Activated T-helper 1 cell treated with anti-CD3 and anti-CD28 coated beads, Interleukin-2, amount 50 U/mL, for 16 hours (primary cell): ENCODE data around the gene FRMPD4.
"Not testable (repeated sequence)": the region's sequence is repeated elsewhere in the genome, so short reads cannot be mapped to it uniquely, and the experiment has no call there.

Experiments used
- DNase-seq, 2 donors: peaks; one replicate each; pipeline ENCODE4 v3.0.0-alpha.2; 2020; ENCODE audit warnings: low read depth in 1 of 2, low spot score in 1 of 2

Gene FRMPD4

GRCh38 chrX:12494400-12495138 lies 356.3 kb downstream of the FRMPD4 start:
- DNase-seq, result no peak

- no peak for DNase-seq
Measured at GRCh38 chrX:12496343-12496742, 358.1 kb downstream of the FRMPD4 start.

GRCh38 chrX:12497832-12498591 lies 359.7 kb downstream of the FRMPD4 start:
- no peak for DNase-seq

GRCh38 chrX:12505127-12505526 lies 366.9 kb downstream of the FRMPD4 start:
- DNase-seq, result no peak

GRCh38 chrX:12515384-12515783 lies 377.1 kb downstream of the FRMPD4 start:
- not testable (repeated sequence) for DNase-seq

- no peak for DNase-seq
Measured at GRCh38 chrX:12526306-12526705, 388.0 kb downstream of the FRMPD4 start.

GRCh38 chrX:12538096-12538495 lies 399.8 kb downstream of the FRMPD4 start:
- not testable (repeated sequence) for DNase-seq

GRCh38 chrX:12542251-12542650 lies 404.0 kb downstream of the FRMPD4 start:
- DNase-seq, result not testable (repeated sequence)

GRCh38 chrX:12548341-12548740 lies 410.1 kb downstream of the FRMPD4 start:
- no peak for DNase-seq

GRCh38 chrX:12548746-12549145 lies 410.5 kb downstream of the FRMPD4 start:
- no peak for DNase-seq

GRCh38 chrX:12554206-12554605 lies 415.9 kb downstream of the FRMPD4 start:
- DNase-seq, result no peak

GRCh38 chrX:12563121-12563520 lies 424.8 kb downstream of the FRMPD4 start:
- DNase-seq, result no peak

- no peak for DNase-seq
Measured at GRCh38 chrX:12564221-12564620, 425.9 kb downstream of the FRMPD4 start.

- no peak for DNase-seq
Measured at GRCh38 chrX:12567857-12568256, 429.6 kb downstream of the FRMPD4 start.

GRCh38 chrX:12570859-12571501 lies 432.7 kb downstream of the FRMPD4 start:
- DNase-seq, result no peak

GRCh38 chrX:12579311-12579710 lies 441.0 kb downstream of the FRMPD4 start:
- DNase-seq, result no peak

- DNase-seq, result no peak
Measured at GRCh38 chrX:12580548-12580947, 442.3 kb downstream of the FRMPD4 start.

GRCh38 chrX:12581546-12581945 lies 443.3 kb downstream of the FRMPD4 start:
- no peak for DNase-seq

- no peak for DNase-seq
Measured at GRCh38 chrX:12582649-12583048, 444.4 kb downstream of the FRMPD4 start.

- no peak for DNase-seq
Measured at GRCh38 chrX:12583543-12583942, 445.3 kb downstream of the FRMPD4 start.

GRCh38 chrX:12595720-12596119 lies 457.4 kb downstream of the FRMPD4 start:
- no peak for DNase-seq

GRCh38 chrX:12610079-12610478 lies 471.8 kb downstream of the FRMPD4 start:
- no peak for DNase-seq
